Cardiac fibroblast (primary cell): ENCODE results near the gene NRL.
A peak's percentile ranks its signal among the peaks of the same experiment; 100 is the strongest.

Source experiments
- DNase-seq, 2 donors: peaks; one replicate each; pipeline versions ENCODE4 v3.0.0 to v3.0.0-alpha.2; 2010; ENCODE audit warnings: low read depth in 2 of 2
- H3K4me3 ChIP-seq, 2 donors: replicated peaks in 1 of 2; 1 replicate in 1 of 2; 2 replicates in 1 of 2; pipeline ENCODE4 v1.5.1; 2011; ENCODE audit warnings: low read depth in 2 of 2, low read length in 2 of 2, mild to moderate bottlenecking in 2 of 2, moderate library complexity in 1 of 2
- TF ChIP-seq, protein P1 (sequence below): IDR thresholded peaks from one replicate; pipeline ENCODE4 v1.5.1; 2011; ENCODE audit warnings: low read depth, mild to moderate bottlenecking, low read length, inconsistent platforms

The NRL gene

DNA sequence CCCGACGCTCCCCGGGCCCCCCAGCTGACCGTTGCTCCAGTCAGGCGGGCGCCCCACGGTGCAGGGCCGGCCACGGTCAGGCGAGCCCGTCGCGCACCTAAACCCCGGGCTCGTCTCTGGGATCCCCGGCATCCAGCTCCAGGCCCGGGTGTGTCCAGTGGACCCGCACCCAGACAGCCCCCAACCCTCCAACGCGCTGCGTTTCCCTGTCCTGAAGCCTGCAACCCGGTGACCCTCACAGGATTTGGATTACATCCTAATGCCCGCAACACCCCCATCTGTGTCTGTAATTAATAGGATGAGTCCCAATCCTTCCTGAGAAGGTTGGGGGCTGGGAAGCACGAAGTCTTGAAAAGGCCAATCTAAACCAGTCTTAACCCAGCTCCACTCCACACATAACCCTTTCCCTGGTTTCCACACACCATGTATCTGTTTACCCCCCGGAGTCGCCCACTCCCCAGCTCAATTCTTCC is 33.0 kb downstream of the NRL start:
- TF ChIP-seq, protein P1, sequence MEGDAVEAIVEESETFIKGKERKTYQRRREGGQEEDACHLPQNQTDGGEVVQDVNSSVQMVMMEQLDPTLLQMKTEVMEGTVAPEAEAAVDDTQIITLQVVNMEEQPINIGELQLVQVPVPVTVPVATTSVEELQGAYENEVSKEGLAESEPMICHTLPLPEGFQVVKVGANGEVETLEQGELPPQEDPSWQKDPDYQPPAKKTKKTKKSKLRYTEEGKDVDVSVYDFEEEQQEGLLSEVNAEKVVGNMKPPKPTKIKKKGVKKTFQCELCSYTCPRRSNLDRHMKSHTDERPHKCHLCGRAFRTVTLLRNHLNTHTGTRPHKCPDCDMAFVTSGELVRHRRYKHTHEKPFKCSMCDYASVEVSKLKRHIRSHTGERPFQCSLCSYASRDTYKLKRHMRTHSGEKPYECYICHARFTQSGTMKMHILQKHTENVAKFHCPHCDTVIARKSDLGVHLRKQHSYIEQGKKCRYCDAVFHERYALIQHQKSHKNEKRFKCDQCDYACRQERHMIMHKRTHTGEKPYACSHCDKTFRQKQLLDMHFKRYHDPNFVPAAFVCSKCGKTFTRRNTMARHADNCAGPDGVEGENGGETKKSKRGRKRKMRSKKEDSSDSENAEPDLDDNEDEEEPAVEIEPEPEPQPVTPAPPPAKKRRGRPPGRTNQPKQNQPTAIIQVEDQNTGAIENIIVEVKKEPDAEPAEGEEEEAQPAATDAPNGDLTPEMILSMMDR: no peak
- no peak for DNase-seq
- H3K4me3 ChIP-seq: peak overlapping the region in 1 of 2 donors; percentile 53

- H3K4me3 ChIP-seq: peak overlapping the region; percentile 37 to 53
- DNase-seq: peak; percentile 12 to 17
- TF ChIP-seq, protein P1: no peak
These were observed 33.6 kb downstream of the NRL start for GRCh38 chr14:24080888-24081738.

DNA sequence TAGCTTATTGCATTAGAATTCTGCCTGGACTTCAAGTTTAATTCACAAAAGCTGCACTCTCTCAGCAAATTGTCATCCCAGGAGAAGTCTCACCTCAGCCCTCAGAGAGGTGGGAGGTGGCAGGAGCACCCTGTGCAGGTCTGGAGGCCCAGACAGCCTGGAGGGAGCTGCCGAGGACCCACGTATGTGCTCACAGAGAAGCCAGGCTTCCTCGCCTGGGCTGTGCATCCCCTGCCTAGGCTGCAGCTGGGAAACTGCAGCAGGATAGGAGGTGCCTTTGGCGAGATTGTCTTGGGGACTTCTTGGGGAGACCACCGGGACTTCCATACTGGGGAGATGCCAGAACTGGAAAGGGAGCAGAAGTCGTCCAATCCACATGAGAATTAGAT is 34.6 kb downstream of the NRL start:
- H3K4me3 ChIP-seq: no peak overlapping the region
- TF ChIP-seq, protein P1: no peak
- DNase-seq: no peak

GRCh38 chr14:24079491-24080141 is 35.1 kb downstream of the NRL start:
- no peak overlapping the region for H3K4me3 ChIP-seq
- DNase-seq: no peak
- TF ChIP-seq, protein P1: no peak

DNA sequence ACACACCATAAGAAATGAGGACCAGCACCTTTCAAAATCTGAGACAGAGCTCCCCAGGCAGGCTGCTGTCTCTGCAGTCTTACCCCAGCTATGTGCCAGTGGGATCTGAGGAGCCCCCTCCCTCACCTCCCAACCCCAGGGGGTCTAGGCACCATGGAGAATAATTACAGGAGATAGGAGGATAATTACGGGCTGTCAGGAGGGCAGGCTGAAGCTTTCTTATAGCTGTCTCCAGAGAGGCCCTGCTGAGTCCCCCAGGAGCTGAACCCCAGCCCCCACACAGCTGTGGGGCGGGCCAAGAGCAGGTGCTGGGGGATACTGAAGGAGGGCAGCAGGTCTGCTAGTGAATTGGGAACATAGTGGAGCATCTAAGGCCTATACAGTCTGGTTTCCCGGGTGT is 36.6 kb downstream of the NRL start:
- TF ChIP-seq, protein P1: no peak
- DNase-seq: no peak
- no peak overlapping the region for H3K4me3 ChIP-seq

DNA sequence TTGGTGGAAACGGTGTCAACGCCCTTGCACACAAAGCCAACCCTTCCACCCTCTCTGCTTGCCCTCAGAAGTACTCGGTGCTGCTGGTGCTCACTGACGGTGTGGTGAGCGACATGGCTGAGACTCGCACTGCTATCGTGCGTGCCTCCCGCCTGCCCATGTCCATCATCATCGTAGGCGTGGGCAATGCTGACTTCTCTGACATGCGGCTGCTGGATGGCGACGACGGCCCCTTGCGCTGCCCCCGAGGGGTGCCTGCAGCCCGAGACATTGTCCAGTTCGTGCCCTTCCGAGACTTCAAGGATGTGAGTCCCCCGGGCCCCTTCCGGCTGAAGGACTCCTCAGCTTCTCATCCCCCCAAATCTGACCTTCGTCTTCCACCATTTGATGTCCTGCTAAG is 37.7 kb downstream of the NRL start:
- TF ChIP-seq, protein P1: no peak
- no peak overlapping the region for H3K4me3 ChIP-seq
- no peak for DNase-seq

GRCh38 chr14:24076302-24076601 is 38.5 kb downstream of the NRL start:
- no peak overlapping the region for H3K4me3 ChIP-seq
- TF ChIP-seq, protein P1: no peak

More at GRCh38 chr14:24076302-24076601, 38.5 kb downstream of the NRL start:
- no peak for DNase-seq
